GM23338 (cell line): ENCODE data around the gene ANKRD44. TPM values are rescaled to one million over a fixed set of nuclear protein-coding genes. Genes with fewer than 3 reads are reported as not detected.

ENCODE experiments used
- ATAC-seq: fragments of 200-7000 bp; cut with Tn5 transposase; 3 replicates; pipeline ENCODE4 v1.9.1; 2020
- DNase-seq: peaks from one replicate; pipeline ENCODE4 v3.0.0-alpha.2; 2015; ENCODE audit warnings: low spot score
- H2AFZ ChIP-seq: fragments of 200-600 bp; sonication (generic); 2 replicates; pipeline ENCODE4 v1.8.0; 2016; ENCODE audit warnings: antibody characterized with exemption, mild to moderate bottlenecking, moderate library complexity
- H3F3A ChIP-seq: fragments of 200-600 bp; sonication (generic); replicated peaks from 2 replicates; pipeline ENCODE4 v1.8.0; 2017; ENCODE audit warnings: antibody characterized with exemption, mixed run types, low read depth
- H3K27ac ChIP-seq: fragments of 200-600 bp; sonication (generic); 2 replicates; pipeline ENCODE4 v1.6.1; 2016; ENCODE audit warnings: low read depth
- H3K27me3 ChIP-seq: fragments of 200-600 bp; sonication (generic); 2 replicates; pipeline ENCODE4 v1.8.0; 2016; ENCODE audit warnings: mild to moderate bottlenecking, mixed run types, moderate library complexity; ENCODE audit not compliant: insufficient read depth
- H3K36me3 ChIP-seq: fragments of 200-600 bp; sonication (generic); 2 replicates; pipeline ENCODE4 v1.8.0; 2016; ENCODE audit warnings: mild to moderate bottlenecking; ENCODE audit not compliant: insufficient read depth
- H3K4me1 ChIP-seq: fragments of 200-600 bp; sonication (generic); 2 replicates; pipeline ENCODE4 v1.8.0; 2016; ENCODE audit warnings: mild to moderate bottlenecking, moderate library complexity; ENCODE audit not compliant: insufficient read depth
- H3K4me2 ChIP-seq: fragments of 200-600 bp; sonication (generic); 2 replicates; pipeline ENCODE4 v1.7.1; 2017; ENCODE audit warnings: mixed run types
- H3K4me3 ChIP-seq: fragments of 200-600 bp; sonication (generic); 2 replicates; pipeline ENCODE4 v1.6.1; 2016; ENCODE audit warnings: mixed run types
- H3K79me2 ChIP-seq: fragments of 200-600 bp; sonication (generic); replicated peaks from 2 replicates; pipeline ENCODE4 v1.8.0; 2017; ENCODE audit warnings: mild to moderate bottlenecking; ENCODE audit not compliant: insufficient read depth
- H3K9me2 ChIP-seq: fragments of 200-600 bp; sonication (generic); 2 replicates; pipeline ENCODE4 v1.8.0; 2017; ENCODE audit not compliant: insufficient read depth
- H4K20me1 ChIP-seq: fragments of 200-600 bp; sonication (generic); replicated peaks from 2 replicates; pipeline ENCODE4 v1.8.0; 2017; ENCODE audit warnings: mild to moderate bottlenecking; ENCODE audit not compliant: insufficient read depth
- H3K27ac Mint-ChIP-seq: 2 replicates; pipeline ENCODE4 v1.8.0; 2020; ENCODE audit warnings: inconsistent platforms, mild to moderate bottlenecking, moderate library complexity, mixed read lengths
- H3K27me3 Mint-ChIP-seq: 3 replicates; pipeline ENCODE4 v1.8.0; 2022; ENCODE audit warnings: low read depth, mild to moderate bottlenecking, moderate library complexity, mixed read lengths, inconsistent platforms; ENCODE audit not compliant: insufficient read depth, poor library complexity
- H3K36me3 Mint-ChIP-seq: 3 replicates; pipeline ENCODE4 v1.8.0; 2021; ENCODE audit warnings: low read depth, mild to moderate bottlenecking, inconsistent platforms, moderate library complexity, mixed read lengths
- H3K4me1 Mint-ChIP-seq: 3 replicates; pipeline ENCODE4 v1.8.0; 2020; ENCODE audit warnings: mild to moderate bottlenecking, inconsistent platforms, mixed read lengths
- H3K4me3 Mint-ChIP-seq: 3 replicates; pipeline ENCODE4 v1.8.0; 2021; ENCODE audit warnings: moderate library complexity, mild to moderate bottlenecking, inconsistent platforms, mixed read lengths
- H3K9me3 Mint-ChIP-seq: 3 replicates; pipeline ENCODE4 v1.8.0; 2020; ENCODE audit warnings: moderate library complexity, mild to moderate bottlenecking, inconsistent platforms, mixed read lengths
- CREB1 ChIP-seq: fragments of 250-450 bp; sonication (Bioruptor Pico); IDR thresholded peaks from 2 replicates; pipeline ENCODE4 v1.5.0; 2020; ENCODE audit warnings: low read depth, mild to moderate bottlenecking, moderate library complexity
- CTCF ChIP-seq, 2 experiments: fragments of 200-600 bp in 1 of 2; sonication (generic) in 1 of 2; conservative IDR thresholded peaks; 2 replicates each; pipeline versions ENCODE4 v1.5.1 to v1.6.1; 2016 to 2017; ENCODE audit warnings: antibody characterized with exemption in 2 of 2, low read depth in 2 of 2, mild to moderate bottlenecking in 2 of 2, moderate library complexity in 1 of 2
- ETS1 ChIP-seq: IDR thresholded peaks from 2 replicates; pipeline ENCODE4 v1.6.1; 2016; ENCODE audit warnings: antibody characterized with exemption
- EZH2 ChIP-seq: fragments of 200-600 bp; sonication (generic); IDR thresholded peaks from one replicate; pipeline ENCODE4 v1.8.0; 2017; ENCODE audit warnings: antibody characterized with exemption, mild to moderate bottlenecking, low read depth; ENCODE audit not compliant: unreplicated experiment
- EZH2phosphoT487 ChIP-seq: fragments of 200-600 bp; sonication (generic); IDR thresholded peaks from one replicate; pipeline ENCODE4 v1.8.1; 2018; ENCODE audit warnings: antibody characterized with exemption; ENCODE audit not compliant: unreplicated experiment
- JUNB ChIP-seq: IDR thresholded peaks from one replicate; pipeline ENCODE4 v1.6.1; 2016; ENCODE audit warnings: antibody characterized with exemption; ENCODE audit not compliant: unreplicated experiment
- NANOG ChIP-seq: IDR thresholded peaks from 2 replicates; pipeline ENCODE4 v1.6.1; 2016; ENCODE audit warnings: antibody characterized with exemption, borderline replicate concordance
- POLR2AphosphoS5 ChIP-seq: IDR thresholded peaks from 2 replicates; pipeline ENCODE4 v1.6.1; 2016; ENCODE audit warnings: antibody characterized with exemption, low read depth
- REST ChIP-seq: IDR thresholded peaks from one replicate; pipeline ENCODE4 v1.6.1; 2018; ENCODE audit warnings: antibody characterized with exemption; ENCODE audit not compliant: unreplicated experiment
- STAT1 ChIP-seq: IDR thresholded peaks from one replicate; pipeline ENCODE4 v1.6.1; 2016; ENCODE audit warnings: antibody characterized with exemption; ENCODE audit not compliant: unreplicated experiment
- ZNF114 ChIP-seq: fragments of 250-450 bp; sonication (Bioruptor Pico); IDR thresholded peaks from 2 replicates; pipeline ENCODE4 v1.5.0; 2020; ENCODE audit warnings: mild to moderate bottlenecking, moderate library complexity
- ZNF331 ChIP-seq: fragments of 250-450 bp; sonication (Bioruptor Pico); IDR thresholded peaks from 2 replicates; pipeline ENCODE4 v1.5.0; 2020; ENCODE audit warnings: low read depth, mild to moderate bottlenecking, moderate library complexity
- polyA plus RNA-seq: library from polyadenylated mRNA; unstranded; fragments of >200 nt; fragmentation: Nextera tagmentation; extraction: Ambion mirVana; gene quantifications from 2 replicates; pipeline ENCODE4 v1.2.1, GENCODE V29; 2016
- total RNA-seq: library from RNA; depleted of rRNA; stranded (reverse); fragments of >200 nt; shearing (Covaris generic); gene quantifications from 2 replicates; pipeline ENCODE4 v1.2.3, GENCODE V29; 2014
- TF ChIP-seq, protein P1 (sequence below): fragments of 250-450 bp; sonication (Bioruptor Pico); IDR thresholded peaks from 2 replicates; pipeline ENCODE4 v1.5.0; 2020; ENCODE audit warnings: mild to moderate bottlenecking, moderate library complexity

The ANKRD44 gene
- total and polyA plus RNA-seq, 2 experiments from 2014 or later, result 0.44 to 0.56 TPM

DNA sequence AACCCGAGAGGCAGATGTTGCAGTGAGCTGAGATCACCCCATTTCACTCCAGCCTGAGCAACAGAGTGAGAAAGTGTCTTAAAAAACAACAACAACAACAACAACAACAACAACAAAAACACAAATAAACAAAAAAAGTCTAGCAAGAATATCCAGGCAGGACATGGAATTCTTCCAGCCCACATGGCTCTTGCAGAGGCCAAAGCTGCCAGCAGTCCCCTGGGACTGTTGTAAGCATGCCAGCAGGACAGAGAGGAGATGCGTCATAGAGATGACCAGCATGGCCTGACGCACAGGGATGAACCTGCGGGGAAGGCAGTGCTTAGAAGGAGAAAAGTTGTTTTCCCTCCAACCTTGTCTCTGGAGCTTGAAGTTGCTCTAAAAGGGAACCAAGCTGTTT lies 201.8 kb downstream of the ANKRD44 start:
- 0 out of 3 replicates have a peak, but pooled peaks have one; percentile 27 for ATAC-seq

More for the DNA sequence above, 201.8 kb downstream of the ANKRD44 start:
- Histone ChIP-seq H3K36me3 (no peaks in the 10 kb centered on the region), H3K9me2 (no peaks in the 10 kb centered on the region), H3K4me3 (no peak overlapping the region), H3K4me1 (no peaks in the 10 kb centered on the region), H2AFZ (no peak overlapping the region), H3K79me2 (no peaks in the 10 kb centered on the region), H4K20me1 (no peaks in the 10 kb centered on the region), H3K27ac (no peak overlapping the region), H3F3A (no peaks in the 10 kb centered on the region), H3K4me2 (no peak overlapping the region), H3K27me3 (no peaks in the 10 kb centered on the region)
- H3K9me3 Mint-ChIP-seq, result no peaks in the 10 kb centered on the region
- peaks cover 3% of the 10 kb centered on the region; the same call in 1 of the 3 replicates for H3K4me1 Mint-ChIP-seq
- no peak for DNase-seq
- no peak overlapping the region for H3K4me3 Mint-ChIP-seq
- no peaks in the 10 kb centered on the region for H3K36me3 Mint-ChIP-seq
- TF ChIP-seq, protein P1, sequence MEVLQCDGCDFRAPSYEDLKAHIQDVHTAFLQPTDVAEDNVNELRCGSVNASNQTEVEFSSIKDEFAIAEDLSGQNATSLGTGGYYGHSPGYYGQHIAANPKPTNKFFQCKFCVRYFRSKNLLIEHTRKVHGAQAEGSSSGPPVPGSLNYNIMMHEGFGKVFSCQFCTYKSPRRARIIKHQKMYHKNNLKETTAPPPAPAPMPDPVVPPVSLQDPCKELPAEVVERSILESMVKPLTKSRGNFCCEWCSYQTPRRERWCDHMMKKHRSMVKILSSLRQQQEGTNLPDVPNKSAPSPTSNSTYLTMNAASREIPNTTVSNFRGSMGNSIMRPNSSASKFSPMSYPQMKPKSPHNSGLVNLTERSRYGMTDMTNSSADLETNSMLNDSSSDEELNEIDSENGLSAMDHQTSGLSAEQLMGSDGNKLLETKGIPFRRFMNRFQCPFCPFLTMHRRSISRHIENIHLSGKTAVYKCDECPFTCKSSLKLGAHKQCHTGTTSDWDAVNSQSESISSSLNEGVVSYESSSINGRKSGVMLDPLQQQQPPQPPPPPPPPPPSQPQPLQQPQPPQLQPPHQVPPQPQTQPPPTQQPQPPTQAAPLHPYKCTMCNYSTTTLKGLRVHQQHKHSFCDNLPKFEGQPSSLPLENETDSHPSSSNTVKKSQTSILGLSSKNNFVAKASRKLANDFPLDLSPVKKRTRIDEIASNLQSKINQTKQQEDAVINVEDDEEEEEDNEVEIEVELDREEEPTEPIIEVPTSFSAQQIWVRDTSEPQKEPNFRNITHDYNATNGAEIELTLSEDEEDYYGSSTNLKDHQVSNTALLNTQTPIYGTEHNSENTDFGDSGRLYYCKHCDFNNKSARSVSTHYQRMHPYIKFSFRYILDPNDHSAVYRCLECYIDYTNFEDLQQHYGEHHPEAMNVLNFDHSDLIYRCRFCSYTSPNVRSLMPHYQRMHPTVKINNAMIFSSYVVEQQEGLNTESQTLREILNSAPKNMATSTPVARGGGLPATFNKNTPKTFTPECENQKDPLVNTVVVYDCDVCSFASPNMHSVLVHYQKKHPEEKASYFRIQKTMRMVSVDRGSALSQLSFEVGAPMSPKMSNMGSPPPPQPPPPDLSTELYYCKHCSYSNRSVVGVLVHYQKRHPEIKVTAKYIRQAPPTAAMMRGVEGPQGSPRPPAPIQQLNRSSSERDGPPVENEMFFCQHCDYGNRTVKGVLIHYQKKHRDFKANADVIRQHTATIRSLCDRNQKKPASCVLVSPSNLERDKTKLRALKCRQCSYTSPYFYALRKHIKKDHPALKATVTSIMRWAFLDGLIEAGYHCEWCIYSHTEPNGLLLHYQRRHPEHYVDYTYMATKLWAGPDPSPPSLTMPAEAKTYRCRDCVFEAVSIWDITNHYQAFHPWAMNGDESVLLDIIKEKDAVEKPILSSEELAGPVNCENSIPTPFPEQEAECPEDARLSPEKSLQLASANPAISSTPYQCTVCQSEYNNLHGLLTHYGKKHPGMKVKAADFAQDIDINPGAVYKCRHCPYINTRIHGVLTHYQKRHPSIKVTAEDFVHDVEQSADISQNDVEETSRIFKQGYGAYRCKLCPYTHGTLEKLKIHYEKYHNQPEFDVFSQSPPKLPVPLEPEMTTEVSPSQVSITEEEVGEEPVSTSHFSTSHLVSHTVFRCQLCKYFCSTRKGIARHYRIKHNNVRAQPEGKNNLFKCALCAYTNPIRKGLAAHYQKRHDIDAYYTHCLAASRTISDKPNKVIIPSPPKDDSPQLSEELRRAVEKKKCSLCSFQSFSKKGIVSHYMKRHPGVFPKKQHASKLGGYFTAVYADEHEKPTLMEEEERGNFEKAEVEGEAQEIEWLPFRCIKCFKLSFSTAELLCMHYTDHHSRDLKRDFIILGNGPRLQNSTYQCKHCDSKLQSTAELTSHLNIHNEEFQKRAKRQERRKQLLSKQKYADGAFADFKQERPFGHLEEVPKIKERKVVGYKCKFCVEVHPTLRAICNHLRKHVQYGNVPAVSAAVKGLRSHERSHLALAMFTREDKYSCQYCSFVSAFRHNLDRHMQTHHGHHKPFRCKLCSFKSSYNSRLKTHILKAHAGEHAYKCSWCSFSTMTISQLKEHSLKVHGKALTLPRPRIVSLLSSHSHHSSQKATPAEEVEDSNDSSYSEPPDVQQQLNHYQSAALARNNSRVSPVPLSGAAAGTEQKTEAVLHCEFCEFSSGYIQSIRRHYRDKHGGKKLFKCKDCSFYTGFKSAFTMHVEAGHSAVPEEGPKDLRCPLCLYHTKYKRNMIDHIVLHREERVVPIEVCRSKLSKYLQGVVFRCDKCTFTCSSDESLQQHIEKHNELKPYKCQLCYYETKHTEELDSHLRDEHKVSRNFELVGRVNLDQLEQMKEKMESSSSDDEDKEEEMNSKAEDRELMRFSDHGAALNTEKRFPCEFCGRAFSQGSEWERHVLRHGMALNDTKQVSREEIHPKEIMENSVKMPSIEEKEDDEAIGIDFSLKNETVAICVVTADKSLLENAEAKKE (CRISPR knock-in tag), result no peak
- TF ChIP-seq CTCF (conservative IDR thresholded peaks at IDR 0.05; ENCODE audit: low read depth in 2 of 2) (no peak), EZH2 (no peak), EZH2phosphoT487 (no peak), STAT1 (no peak), ZNF114 (no peak), ZNF331 (CRISPR knock-in tag) (no peak), REST (no peak), POLR2AphosphoS5 (no peak), ETS1 (no peak), NANOG (no peak), JUNB (no peak), CREB1 (no peak)
- peaks cover 5% of the 10 kb centered on the region for H3K27me3 Mint-ChIP-seq
- no peak overlapping the region for H3K27ac Mint-ChIP-seq
